ENCODE data around the gene CYP4A22.
A peak's percentile ranks its signal among the peaks of the same experiment; 100 is the strongest.

CYP4A22 gene

GRCh38 chr1:47189844-47190508 lies 52.7 kb downstream of the CYP4A22 start, which contains the start of gene PDZK1IP1:
PDZK1IP1 (minus strand) TSS chr1:47190036; CDS start chr1:47189932, 104 bp downstream.
- H3K36me3 ChIP-seq (ENCODE audit: control insufficient read depth in 2 of 2, insufficient read depth in 1 of 2, low read length in 2 of 2) = no peaks in the 10 kb centered on the region
- no peaks in the 10 kb centered on the region for H3K9me3 ChIP-seq (ENCODE audit: control insufficient read depth, insufficient read depth, low read depth, low read length)
- no peak within 1 kb of the TSS for H3K4me3 ChIP-seq (ENCODE audit: low read depth, low read length)
- POLR2A ChIA-PET = interaction anchor here (1.2 kb wide), 1 partner anchor 11 kb away, joined by 4 read pairs; no protein-coding TSS in a partner anchor
- no peaks in the 10 kb centered on the region for H3K4me1 ChIP-seq (ENCODE audit: control insufficient read depth, insufficient read depth, low read length)
- CTCF ChIA-PET = interaction anchor here (0.6 to 7.8 kb wide), 8 partner anchors 10 to 548 kb away, joined by 3 to 136 read pairs (median 5); partner anchors contain the start of gene FOXD2
- H3K27ac ChIP-seq (ENCODE audit: extremely low read depth, low read depth, low read length) = no peak within 1 kb of the TSS
- TF ChIP-seq KLF1 (tag by site-specific recombination; IDR thresholded peaks at IDR 0.05) (0 out of 2 replicates have a peak, but pooled peaks have one; percentile 15), ZBTB11 (tag by site-specific recombination; conservative IDR thresholded peaks at IDR 0.05; ENCODE audit: low read depth) (no peak)

- H3K27ac ChIP-seq (ENCODE audit: extremely low read depth, low read depth, low read length) = no peak overlapping the region
- no peaks in the 10 kb centered on the region for H3K36me3 ChIP-seq (ENCODE audit: control insufficient read depth in 2 of 2, insufficient read depth in 1 of 2, low read length in 2 of 2)
- CTCF ChIA-PET = interaction anchor here (0.6 to 7.8 kb wide), 8 partner anchors 10 to 853 kb away, joined by 3 to 136 read pairs (median 5); partner anchors contain the start of gene FOXD2
- no peaks in the 10 kb centered on the region for H3K9me3 ChIP-seq (ENCODE audit: control insufficient read depth, insufficient read depth, low read depth, low read length)
- TF ChIP-seq KLF1 (tag by site-specific recombination; IDR thresholded peaks at IDR 0.05) = 0 out of 2 replicates have a peak, but pooled peaks have one; percentile 6
- no peak for TF ChIP-seq HOXA7 (CRISPR knock-in tag; IDR thresholded peaks at IDR 0.05; ENCODE audit: borderline replicate concordance)
- no peaks in the 10 kb centered on the region for H3K4me1 ChIP-seq (ENCODE audit: control insufficient read depth, insufficient read depth, low read length)
- no peak overlapping the region for H3K4me3 ChIP-seq (ENCODE audit: low read depth, low read length)
- POLR2A ChIA-PET = interaction anchor here (1.2 kb wide), 1 partner anchor 12 kb away, joined by 4 read pairs; no protein-coding TSS in a partner anchor
Measured at GRCh38 chr1:47190509-47190855, 53.2 kb downstream of the CYP4A22 start.

GRCh38 chr1:47190857-47191256 lies 53.6 kb downstream of the CYP4A22 start:
- no peaks in the 10 kb centered on the region for H3K36me3 ChIP-seq (ENCODE audit: control insufficient read depth in 2 of 2, insufficient read depth in 1 of 2, low read length in 2 of 2)
- no peak overlapping the region for H3K4me3 ChIP-seq (ENCODE audit: low read depth, low read length)
- ChIA-PET POLR2A (no interaction called here), CTCF (interaction anchor here (0.6 to 7.8 kb wide), 6 partner anchors 9 to 853 kb away, joined by 3 to 136 read pairs (median 8); no protein-coding TSS in a partner anchor)
- H3K27ac ChIP-seq (ENCODE audit: extremely low read depth, low read depth, low read length) = no peak overlapping the region
- TF ChIP-seq ZNF488 (tag by site-specific recombination; IDR thresholded peaks at IDR 0.05) (no peak), HIC1 (tag by site-specific recombination; IDR thresholded peaks at IDR 0.05) (no peak), KLF9 (tag by site-specific recombination; IDR thresholded peaks at IDR 0.05; ENCODE audit: low read depth) (no peak), HOXD13 (CRISPR knock-in tag; IDR thresholded peaks at IDR 0.05; ENCODE audit: borderline replicate concordance) (no peak), YY1 (tag by site-specific recombination; IDR thresholded peaks at IDR 0.05) (no peak), ZNF221 (tag by site-specific recombination; IDR thresholded peaks at IDR 0.05; ENCODE audit: borderline replicate concordance) (no peak), KLF17 (tag by site-specific recombination; IDR thresholded peaks at IDR 0.05) (no peak), ZNF670 (tag by site-specific recombination; IDR thresholded peaks at IDR 0.05; ENCODE audit: low read depth) (no peak), RBAK (tag by site-specific recombination; IDR thresholded peaks at IDR 0.05) (no peak), KLF10 (tag by site-specific recombination; IDR thresholded peaks at IDR 0.05) (no peak), ZNF19 (tag by site-specific recombination; IDR thresholded peaks at IDR 0.05; ENCODE audit: low read depth) (no peak)
- no peaks in the 10 kb centered on the region for H3K9me3 ChIP-seq (ENCODE audit: control insufficient read depth, insufficient read depth, low read depth, low read length)
- H3K4me1 ChIP-seq (ENCODE audit: control insufficient read depth, insufficient read depth, low read length) = no peaks in the 10 kb centered on the region
